GM18511 (cell line): ENCODE results near the gene KRTAP24-1.

ENCODE experiments used
- ATAC-seq: cut with Tn5 transposase; IDR thresholded peaks from one replicate; pipeline ENCODE4 v1.9.1; 2021; ENCODE audit warnings: mild to moderate bottlenecking, moderate library complexity; ENCODE audit not compliant: unreplicated experiment

Gene KRTAP24-1, protein sequence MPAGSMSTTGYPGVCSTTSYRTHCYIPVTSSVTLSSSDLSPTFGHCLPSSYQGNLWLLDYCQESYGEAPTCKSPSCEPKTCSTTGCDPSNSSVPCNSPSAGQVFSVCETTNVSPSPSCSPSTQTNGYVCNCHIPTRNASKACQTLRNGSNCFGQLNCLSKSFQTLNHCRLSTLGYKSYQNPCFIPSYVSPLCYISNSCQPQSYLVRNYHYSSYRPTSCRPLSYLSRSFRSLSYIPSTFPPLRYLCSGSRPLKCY

DNA sequence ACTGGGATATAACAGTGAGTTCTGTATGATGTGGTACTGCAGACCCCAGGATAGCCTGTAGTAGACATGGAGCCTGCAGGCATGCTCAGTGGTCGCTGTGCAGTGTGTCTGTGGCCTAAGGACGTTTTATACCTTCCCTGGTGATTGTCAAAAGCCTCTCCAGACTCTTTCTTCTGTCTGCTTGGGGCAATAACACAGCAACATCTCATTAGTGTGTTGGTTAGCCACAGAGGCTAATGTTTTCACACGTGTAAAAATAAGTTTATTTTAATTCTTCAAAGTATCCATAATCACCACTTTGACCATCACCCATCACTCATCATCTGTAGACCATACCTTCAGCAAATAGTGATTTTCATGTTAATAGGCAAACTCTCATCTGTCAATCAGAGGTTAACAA is at the start of gene KRTAP24-1:
Gene KRTAP24-1, minus strand, starts transcription at position 101 of the 400 bp plus-strand sequence. Its CDS starts 18 bp downstream, at position 83.
- no peak for ATAC-seq

- ATAC-seq = no peak
Observed at GRCh38 chr21:30329203-30329875, 46.6 kb upstream of the KRTAP24-1 start.

DNA sequence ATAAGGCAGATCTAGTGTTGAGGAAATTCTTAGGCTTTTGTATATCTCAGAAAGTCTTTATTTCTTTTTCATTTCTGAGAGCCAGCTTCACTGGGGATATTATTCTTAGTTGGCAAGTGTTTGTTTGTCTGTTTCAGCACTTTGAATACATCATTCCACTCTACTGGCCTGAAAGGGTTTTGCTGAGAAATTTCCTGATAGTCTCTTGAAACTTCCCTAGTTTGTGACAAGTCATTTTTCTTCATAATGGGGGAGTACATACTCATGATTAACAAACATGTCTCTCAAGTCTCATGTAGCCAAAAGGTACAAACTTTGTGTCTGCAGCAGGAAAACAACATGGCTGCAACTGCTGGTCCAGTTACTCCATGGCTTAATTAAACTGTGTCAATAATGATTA is 43.6 kb upstream of the KRTAP24-1 start:
- no peak for ATAC-seq

DNA sequence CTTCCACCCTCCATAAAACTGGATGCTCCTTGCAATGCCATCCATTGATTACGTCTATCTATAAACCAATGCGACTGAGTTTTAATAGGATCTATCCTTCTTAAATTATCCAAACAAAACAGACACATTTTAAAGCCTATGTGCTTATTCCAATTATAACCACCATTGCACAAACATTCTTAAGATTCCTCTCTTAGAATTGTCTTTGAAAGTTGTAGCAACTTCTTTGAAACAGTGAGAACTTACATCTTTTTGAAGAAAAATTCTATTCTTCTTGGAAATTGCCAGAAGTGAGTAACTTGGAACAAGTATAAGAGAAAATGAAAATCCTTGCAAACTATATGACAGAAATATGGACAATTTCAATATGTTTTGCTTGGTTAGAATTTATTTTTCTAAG is 37.5 kb upstream of the KRTAP24-1 start, which contains the start of gene KRTAP26-1:
Gene KRTAP26-1, minus strand, starts transcription at position 101 of the 400 bp plus-strand sequence. CDS start 280 bp downstream, outside the sequence.
- ATAC-seq = no peak

DNA sequence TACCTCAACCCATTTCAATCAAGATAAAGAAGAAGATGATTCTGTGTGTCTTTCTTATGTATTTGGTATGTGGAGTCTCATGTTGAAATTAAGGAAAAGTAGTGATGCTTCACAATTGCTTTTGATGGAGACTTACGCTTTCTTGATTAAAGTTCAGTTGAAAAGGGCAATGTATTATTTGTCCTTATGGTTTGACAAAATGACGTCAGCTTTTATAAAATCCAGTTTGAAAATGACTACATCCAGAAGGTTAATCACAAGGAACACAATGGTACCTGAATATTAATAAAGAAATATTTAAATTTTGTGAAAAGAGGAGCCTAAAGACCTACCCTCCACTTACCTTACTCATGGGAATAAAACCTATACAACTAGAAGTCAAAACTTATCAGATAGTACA is 33.0 kb upstream of the KRTAP24-1 start:
- no peak for ATAC-seq

DNA sequence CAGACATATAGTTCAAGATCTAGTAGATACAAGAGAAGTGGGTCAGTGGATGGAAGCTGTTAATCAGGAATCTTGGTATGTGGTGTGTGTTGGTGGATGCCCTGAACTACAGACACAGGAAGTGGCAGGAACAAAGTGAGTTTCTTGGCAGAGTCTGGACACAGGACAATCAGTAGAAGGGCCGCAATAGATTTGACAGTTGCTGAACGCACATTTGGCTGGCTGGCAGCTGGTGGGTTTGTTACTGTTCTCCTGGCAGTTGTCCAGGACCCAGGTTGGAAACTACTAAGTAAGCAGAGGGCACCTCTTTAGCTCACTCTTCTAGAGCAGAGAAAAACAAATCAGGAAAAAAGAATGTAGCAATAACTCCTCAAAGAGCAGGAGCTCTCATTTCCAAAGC is 24.1 kb upstream of the KRTAP24-1 start:
- no peak for ATAC-seq

DNA sequence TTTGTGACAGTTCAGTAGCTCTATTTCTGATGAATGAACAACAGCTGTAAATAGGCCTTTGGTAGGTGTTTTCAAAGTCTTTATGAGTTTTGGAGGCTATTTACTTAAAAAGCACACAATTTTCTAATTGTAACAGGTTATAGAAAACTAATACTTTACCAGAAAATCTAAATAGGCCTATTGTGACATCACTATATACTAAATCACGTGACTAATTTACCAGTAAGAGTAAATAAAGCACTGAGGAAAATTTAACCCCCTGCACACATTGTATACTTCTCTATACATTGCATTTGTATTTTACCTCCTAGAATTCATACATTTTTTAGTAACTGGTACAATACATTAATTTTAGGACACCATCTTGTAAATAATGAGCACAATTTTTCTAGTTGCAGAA is 22.4 kb upstream of the KRTAP24-1 start:
- no peak for ATAC-seq

GRCh38 chr21:30289215-30289614 is 6.5 kb upstream of the KRTAP24-1 start, which contains the start of gene KRTAP25-1:
Gene KRTAP25-1, minus strand, starts transcription at chr21:30289514. Its CDS starts 24 bp downstream, at chr21:30289490.
- ATAC-seq = no peak

DNA sequence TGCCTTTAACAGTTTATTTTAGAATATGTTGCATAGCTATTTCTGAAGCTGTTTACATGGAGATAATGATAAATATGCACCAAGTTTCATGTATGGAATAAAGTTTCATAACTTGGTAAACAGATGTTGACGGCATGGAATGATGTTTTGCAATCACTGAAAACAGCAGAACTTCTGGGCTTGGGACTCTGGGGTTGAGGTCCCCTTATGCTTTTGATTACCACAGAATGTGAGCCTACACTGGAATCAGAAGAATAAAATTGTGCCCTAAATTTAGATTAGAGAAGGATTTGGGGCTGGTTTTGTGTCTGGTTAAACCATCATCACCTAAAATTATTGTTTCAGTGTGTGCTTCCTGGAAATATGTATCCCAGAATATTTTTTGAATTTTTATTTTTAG is 11.1 kb downstream of the KRTAP24-1 start:
- ATAC-seq = no peak

DNA sequence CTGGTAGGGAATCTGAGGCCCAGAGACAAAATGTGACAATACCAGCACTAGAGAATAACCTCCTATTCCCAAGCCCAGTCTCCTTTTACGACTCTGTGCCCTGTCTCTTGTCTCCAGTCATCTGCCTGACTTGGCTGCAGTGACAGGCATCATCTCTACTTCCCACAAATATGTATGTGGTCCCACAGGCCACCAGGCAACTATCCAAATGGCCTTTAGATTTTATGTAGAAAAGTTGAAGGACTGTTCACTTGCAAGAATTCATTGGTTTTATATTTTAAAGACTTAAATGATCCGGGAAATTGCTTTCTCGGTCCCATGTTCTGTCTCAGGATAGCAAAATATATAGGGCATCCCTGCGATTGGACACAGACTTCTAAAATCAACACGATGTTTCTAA is 11.6 kb downstream of the KRTAP24-1 start:
- no peak for ATAC-seq

DNA sequence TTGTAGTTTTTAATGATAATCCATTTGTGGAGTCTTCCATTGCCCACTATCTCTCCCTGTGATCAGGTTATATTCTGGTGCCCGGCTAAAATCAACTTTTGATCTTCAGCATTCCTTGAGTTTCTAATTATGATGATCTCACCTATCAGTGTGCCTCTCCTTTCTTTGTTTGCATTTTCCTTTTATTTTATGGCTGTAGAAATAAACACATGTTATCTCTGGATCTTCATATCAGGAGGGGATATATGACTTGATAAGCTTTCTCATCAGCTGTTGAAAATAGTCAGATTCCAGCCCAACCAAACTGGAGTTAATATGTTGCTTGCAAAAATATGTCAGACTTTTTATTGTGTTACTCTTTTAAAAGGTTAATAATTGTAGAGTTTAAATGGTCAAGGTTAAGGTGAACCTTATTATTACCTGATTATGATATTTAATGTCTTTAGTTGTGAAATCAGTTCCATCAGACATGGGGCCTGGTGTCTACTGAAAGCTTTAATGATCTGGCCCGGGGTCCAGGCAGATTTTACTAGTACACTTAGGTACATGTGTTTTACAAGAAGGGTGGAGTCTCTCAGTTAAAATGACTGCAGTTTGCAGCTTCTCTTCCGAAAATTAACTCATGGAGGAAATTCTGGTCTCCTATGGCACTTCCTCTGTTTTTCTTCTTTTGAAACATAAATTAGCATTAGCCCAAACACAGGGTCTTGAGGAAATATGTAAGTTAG is 12.8 kb downstream of the KRTAP24-1 start:
- ATAC-seq = no peak

GRCh38 chr21:30268608-30269197 is 14.0 kb downstream of the KRTAP24-1 start:
- ATAC-seq = no peak

- no peak for ATAC-seq
Observed at GRCh38 chr21:30257773-30258172, 25.0 kb downstream of the KRTAP24-1 start.

DNA sequence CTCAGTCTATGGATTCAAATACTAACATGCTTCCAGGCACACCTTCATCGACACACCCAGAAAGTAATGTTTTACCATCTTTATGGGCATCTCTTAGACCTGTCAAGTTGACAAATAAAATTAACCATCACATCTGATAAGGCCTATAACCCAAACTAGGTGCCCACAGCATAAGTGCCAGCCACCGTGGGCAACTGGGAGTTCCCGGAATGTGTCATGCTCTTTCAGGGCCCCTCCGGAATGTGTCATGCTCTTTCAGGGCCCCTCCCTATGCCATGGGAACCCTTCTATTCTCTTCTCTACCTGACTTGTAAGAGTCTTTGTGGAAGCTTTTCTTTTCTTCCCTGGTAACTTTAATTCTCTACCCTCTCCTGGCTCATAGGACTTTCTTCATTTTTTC is 26.6 kb downstream of the KRTAP24-1 start:
- no peak for ATAC-seq

DNA sequence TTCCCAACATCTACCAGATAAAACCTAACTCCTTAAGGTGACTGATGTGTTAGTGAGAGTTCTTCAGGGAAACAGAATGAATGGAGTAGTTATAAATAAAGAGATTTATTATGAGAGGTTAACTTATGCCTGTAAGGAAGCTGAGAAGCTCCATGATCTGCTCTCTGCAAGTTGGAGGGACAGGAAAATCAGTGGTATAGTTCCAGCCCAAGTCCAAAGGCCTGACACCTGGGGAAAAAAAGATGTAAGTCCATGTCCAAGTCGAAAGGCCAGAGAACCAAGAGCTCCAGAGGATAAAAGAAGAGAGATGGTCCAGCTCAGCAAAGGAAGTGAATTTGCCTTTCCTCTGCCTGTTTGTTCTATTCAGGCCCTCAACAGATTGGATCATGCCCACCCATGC is 27.1 kb downstream of the KRTAP24-1 start:
- ATAC-seq = no peak

- no peak for ATAC-seq
Observed at GRCh38 chr21:30251781-30252180, 31.0 kb downstream of the KRTAP24-1 start.

- no peak for ATAC-seq
Observed at GRCh38 chr21:30249936-30250335, 32.8 kb downstream of the KRTAP24-1 start.

GRCh38 chr21:30248844-30249243 is 33.9 kb downstream of the KRTAP24-1 start:
- ATAC-seq = no peak

- ATAC-seq = no peak
Observed at GRCh38 chr21:30245061-30245460, 37.7 kb downstream of the KRTAP24-1 start.

DNA sequence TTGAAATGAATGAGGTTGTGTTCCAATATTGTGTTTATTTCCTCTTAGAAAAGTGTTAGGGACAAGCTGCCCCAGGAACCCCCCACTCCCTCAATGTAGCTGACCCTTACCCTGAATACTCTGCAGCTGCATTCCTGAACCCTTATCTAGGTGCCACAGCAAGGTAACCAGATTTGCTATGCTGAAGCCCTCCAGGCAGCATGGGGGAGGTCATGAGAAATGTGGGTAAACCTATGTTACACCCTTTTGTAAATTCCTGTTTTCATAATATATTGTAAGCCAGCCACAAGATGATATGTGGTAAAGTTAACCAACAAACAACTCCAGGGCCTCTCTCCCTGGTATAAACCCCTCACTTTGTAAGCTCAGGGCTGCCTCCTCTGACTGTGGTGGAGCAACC is 39.1 kb downstream of the KRTAP24-1 start:
- ATAC-seq = no peak

GRCh38 chr21:30240661-30241060 is 42.1 kb downstream of the KRTAP24-1 start:
- no peak for ATAC-seq
